ENCODE data around the gene EIF4E1B. TPM values are rescaled to one million over a fixed set of nuclear protein-coding genes. Genes with fewer than 3 reads are reported as not detected.

EIF4E1B gene
- total RNA-seq, 1 donor from 2014 or later, result not detected

DNA sequence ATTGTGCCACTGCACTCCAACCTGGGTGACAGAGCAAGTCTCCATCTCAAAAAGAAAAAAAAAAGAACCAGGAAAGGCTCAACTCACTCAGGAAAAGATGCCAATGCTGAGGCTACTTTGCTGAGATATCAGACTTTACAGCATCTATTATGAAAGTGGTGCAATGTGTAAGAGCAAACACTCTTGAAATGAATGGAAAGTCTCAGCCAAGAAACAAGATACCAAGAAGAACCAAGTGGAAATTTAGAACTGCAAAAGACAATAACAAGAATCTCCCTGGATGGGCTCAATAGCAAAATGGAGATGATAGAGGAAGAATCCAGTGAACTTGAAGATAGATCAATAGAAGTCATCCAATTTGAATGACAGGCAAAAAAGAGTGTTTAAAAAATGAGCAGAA, 54.5 kb downstream of the EIF4E1B start:
- TF ChIP-seq, protein P1, sequence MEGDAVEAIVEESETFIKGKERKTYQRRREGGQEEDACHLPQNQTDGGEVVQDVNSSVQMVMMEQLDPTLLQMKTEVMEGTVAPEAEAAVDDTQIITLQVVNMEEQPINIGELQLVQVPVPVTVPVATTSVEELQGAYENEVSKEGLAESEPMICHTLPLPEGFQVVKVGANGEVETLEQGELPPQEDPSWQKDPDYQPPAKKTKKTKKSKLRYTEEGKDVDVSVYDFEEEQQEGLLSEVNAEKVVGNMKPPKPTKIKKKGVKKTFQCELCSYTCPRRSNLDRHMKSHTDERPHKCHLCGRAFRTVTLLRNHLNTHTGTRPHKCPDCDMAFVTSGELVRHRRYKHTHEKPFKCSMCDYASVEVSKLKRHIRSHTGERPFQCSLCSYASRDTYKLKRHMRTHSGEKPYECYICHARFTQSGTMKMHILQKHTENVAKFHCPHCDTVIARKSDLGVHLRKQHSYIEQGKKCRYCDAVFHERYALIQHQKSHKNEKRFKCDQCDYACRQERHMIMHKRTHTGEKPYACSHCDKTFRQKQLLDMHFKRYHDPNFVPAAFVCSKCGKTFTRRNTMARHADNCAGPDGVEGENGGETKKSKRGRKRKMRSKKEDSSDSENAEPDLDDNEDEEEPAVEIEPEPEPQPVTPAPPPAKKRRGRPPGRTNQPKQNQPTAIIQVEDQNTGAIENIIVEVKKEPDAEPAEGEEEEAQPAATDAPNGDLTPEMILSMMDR (conservative IDR thresholded peaks at IDR 0.05), result no peak
- Mint-ChIP-seq H3K4me1 (ENCODE audit: unreplicated experiment) (no peaks in the 10 kb centered on the region), H3K27me3 (peaks cover 35% of the 10 kb centered on the region), H3K4me3 (no peak overlapping the region), H3K9me3 (peaks cover 5% of the 10 kb centered on the region), H3K27ac (no peak overlapping the region), H3K36me3 (no peaks in the 10 kb centered on the region)
- no peak for DNase-seq (ENCODE audit: extremely low spot score, unreplicated experiment)

DNA sequence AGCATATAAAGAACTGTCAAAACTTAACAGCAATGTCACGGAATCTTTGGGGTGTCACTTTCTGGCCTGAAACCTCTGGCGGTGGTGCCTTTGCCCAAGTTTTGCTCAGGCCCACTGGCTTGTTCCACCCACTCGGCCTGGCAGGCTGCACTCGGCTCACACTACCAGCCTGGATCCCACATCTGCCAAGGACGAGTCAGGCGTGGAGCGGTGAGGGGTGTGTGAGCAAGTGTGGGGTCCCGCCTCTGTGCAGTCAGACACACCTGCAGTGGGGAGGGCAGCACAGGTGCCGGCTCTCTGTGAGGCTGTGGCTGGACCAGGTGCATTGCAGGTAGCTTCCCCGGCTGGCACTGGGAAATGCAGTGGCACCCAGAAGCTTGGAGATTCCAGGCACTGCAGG, 56.8 kb downstream of the EIF4E1B start:
- peaks cover 5% of the 10 kb centered on the region for H3K9me3 Mint-ChIP-seq
- peaks cover 2% of the 10 kb centered on the region for H3K4me1 Mint-ChIP-seq (ENCODE audit: unreplicated experiment)
- H3K27me3 Mint-ChIP-seq, result peaks cover 27% of the 10 kb centered on the region
- TF ChIP-seq, protein P1 (conservative IDR thresholded peaks at IDR 0.05), result no peak
- no peak for DNase-seq (ENCODE audit: extremely low spot score, unreplicated experiment)
- no peak overlapping the region for H3K4me3 Mint-ChIP-seq
- no peak overlapping the region for H3K27ac Mint-ChIP-seq
- no peaks in the 10 kb centered on the region for H3K36me3 Mint-ChIP-seq

DNA sequence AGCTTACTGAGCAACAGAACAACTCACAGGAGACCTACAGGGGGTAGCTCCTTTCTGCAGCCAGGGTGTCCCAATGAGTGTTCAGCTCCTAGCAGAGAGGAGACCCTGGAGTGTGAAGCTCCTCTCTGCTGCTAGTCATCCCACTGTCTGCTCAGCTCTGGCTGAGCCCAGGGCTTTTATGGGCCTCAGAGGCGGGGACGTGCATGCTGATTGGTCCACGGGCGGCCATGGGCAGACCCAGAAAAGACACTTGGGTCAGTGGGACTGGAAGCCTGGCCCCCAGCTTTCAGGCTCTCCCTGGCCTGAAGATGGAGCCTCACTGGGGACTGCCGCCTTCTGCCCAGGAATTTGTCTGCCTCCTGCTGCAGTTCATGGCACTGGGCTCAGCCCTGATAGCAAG, 57.4 kb downstream of the EIF4E1B start:
- Mint-ChIP-seq H3K36me3 (no peaks in the 10 kb centered on the region), H3K4me1 (ENCODE audit: unreplicated experiment) (peaks cover 8% of the 10 kb centered on the region), H3K4me3 (no peak overlapping the region), H3K27me3 (peaks cover 27% of the 10 kb centered on the region), H3K27ac (no peak overlapping the region), H3K9me3 (peaks cover 5% of the 10 kb centered on the region)
- no peak for DNase-seq (ENCODE audit: extremely low spot score, unreplicated experiment)
- TF ChIP-seq, protein P1 (conservative IDR thresholded peaks at IDR 0.05), result no peak

DNA sequence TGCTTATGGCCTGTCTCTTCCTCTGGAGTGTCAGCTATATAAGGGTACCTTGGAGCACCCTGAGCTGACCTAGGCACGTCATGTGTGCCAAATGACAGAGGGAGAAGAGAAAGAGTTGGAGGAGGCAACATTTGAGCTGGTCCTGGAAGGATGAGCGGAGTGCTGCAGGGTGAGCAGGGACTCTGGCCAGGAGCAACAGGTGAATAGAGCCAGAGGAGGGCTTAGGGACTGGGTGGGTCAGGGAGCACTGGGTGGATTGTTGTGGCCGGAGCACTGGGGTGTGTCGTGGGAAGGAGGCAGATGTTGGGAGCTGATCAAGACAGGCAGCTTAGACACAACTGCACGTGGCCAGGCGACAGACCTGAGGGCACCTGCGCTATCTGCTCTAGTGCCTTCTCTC, 60.4 kb downstream of the EIF4E1B start:
- TF ChIP-seq, protein P1 (conservative IDR thresholded peaks at IDR 0.05), result no peak
- Mint-ChIP-seq H3K4me1 (ENCODE audit: unreplicated experiment) (peaks cover 19% of the 10 kb centered on the region), H3K27ac (no peak overlapping the region), H3K36me3 (no peaks in the 10 kb centered on the region), H3K4me3 (no peak overlapping the region), H3K9me3 (no peaks in the 10 kb centered on the region), H3K27me3 (peaks cover 32% of the 10 kb centered on the region)
- DNase-seq (ENCODE audit: extremely low spot score, unreplicated experiment), result no peak

DNA sequence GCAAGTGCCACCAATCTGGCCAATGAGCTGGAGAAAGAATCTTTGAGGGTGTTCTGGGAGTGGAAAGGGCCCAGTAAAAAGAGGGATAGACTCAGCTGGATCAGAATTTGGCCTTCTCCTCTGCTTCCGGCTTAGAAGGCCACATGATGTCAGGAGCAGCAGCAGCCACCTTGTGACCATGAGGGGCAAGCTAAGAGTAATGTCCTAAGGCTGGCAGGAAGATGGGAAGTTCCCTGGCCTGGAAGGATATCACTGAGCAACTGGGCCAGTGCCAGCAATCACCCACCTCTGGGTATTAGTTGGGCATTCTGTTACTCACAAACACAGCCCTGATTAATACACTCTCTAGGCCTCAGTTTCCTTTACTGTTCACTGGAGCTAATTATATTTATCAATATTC, 61.0 kb downstream of the EIF4E1B start:
- H3K4me1 Mint-ChIP-seq (ENCODE audit: unreplicated experiment), result peaks cover 19% of the 10 kb centered on the region
- H3K36me3 Mint-ChIP-seq, result no peaks in the 10 kb centered on the region
- TF ChIP-seq, protein P1 (conservative IDR thresholded peaks at IDR 0.05), result no peak
- peaks cover 31% of the 10 kb centered on the region for H3K27me3 Mint-ChIP-seq
- no peak overlapping the region for H3K4me3 Mint-ChIP-seq
- no peak overlapping the region for H3K27ac Mint-ChIP-seq
- H3K9me3 Mint-ChIP-seq, result no peaks in the 10 kb centered on the region
- DNase-seq (ENCODE audit: extremely low spot score, unreplicated experiment), result no peak

DNA sequence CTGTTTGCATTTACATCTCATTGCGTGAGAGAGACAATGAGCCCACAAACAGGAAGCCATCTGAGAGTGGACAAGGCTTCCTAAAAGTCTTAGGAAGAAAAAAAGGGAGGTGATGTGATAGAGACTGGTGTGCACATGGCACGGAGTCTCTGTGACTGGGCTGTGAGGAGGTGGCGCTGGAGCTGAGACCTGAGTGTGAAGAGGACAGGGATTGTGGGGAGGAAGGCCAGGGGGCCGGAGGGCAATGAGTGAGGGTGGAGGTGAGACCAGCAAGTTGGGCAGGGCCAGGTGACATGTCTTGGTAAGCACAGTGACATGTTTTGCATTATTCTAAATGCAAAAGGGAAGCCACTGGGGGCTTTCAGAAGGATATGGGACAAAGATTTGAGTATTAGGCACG, 61.9 kb downstream of the EIF4E1B start:
- no peaks in the 10 kb centered on the region for H3K9me3 Mint-ChIP-seq
- TF ChIP-seq, protein P1 (conservative IDR thresholded peaks at IDR 0.05), result no peak
- no peaks in the 10 kb centered on the region for H3K36me3 Mint-ChIP-seq
- peaks cover 19% of the 10 kb centered on the region for H3K4me1 Mint-ChIP-seq (ENCODE audit: unreplicated experiment)
- DNase-seq (ENCODE audit: extremely low spot score, unreplicated experiment), result no peak
- peak overlapping the region; percentile 69 for H3K27ac Mint-ChIP-seq
- peak overlapping the region; percentile 51 for H3K4me3 Mint-ChIP-seq
- H3K27me3 Mint-ChIP-seq, result peaks cover 38% of the 10 kb centered on the region
